Right lobe of liver (tissue), 6 donors: ENCODE measurements around the gene ADGRL3. TPM values are rescaled to one million over a fixed set of nuclear protein-coding genes. Genes with fewer than 3 reads are reported as not detected.

Experiments
- ATAC-seq, 4 donors: fragments of 200-7000 bp; cut with Tn5 transposase; one replicate each; pipeline ENCODE4 v1.9.1; 2020; ENCODE audit warnings: mild to moderate bottlenecking in 4 of 4, moderate library complexity in 4 of 4
- DNase-seq, 3 donors: peaks; one replicate each; pipeline ENCODE4 v3.0.0-alpha.2; 2020
- H3K27ac ChIP-seq, 3 donors: fragments of 200-600 bp; one replicate each; pipeline ENCODE4 v1.8.0; 2022
- H3K27me3 ChIP-seq, 2 donors: fragments of 200-600 bp; one replicate each; pipeline ENCODE4 v1.8.0; 2022
- H3K36me3 ChIP-seq, 4 donors: fragments of 200-600 bp; sonication (generic) in 1 of 4; one replicate each; pipeline versions ENCODE4 v1.5.1 to v1.8.0; 2017 to 2022; ENCODE audit warnings: control low read depth in 1 of 4
- H3K4me1 ChIP-seq, 4 donors: fragments of 200-600 bp; sonication (generic) in 1 of 4; one replicate each; pipeline versions ENCODE4 v1.5.1 to v1.8.0; 2017 to 2022; ENCODE audit warnings: control low read depth in 1 of 4
- H3K4me3 ChIP-seq, 3 donors: fragments of 200-600 bp; one replicate each; pipeline ENCODE4 v1.8.0; 2022
- H3K9me3 ChIP-seq, 4 donors: fragments of 200-600 bp; sonication (generic) in 1 of 4; one replicate each; pipeline versions ENCODE4 v1.5.1 to v1.8.0; 2017 to 2022; ENCODE audit warnings: control low read depth in 1 of 4
- POLR2A ChIP-seq: fragments of 450-650 bp; IDR thresholded peaks from one replicate; pipeline ENCODE4 v1.6.1; 2017; ENCODE audit warnings: antibody characterized with exemption, mild to moderate bottlenecking
- WGBS: methylation state at CpG from one replicate; pipeline ENCODE4 v1.1.6; 2018; ENCODE audit warnings: low coverage, low lambda C conversion rate; ENCODE audit not compliant: insufficient coverage; ENCODE audit errors: missing lambda C conversion rate; 5-methylcytosine and 5-hydroxymethylcytosine counted together
- intact Hi-C, 2 donors: fragments of 100-400 bp; cut with DNase I; formaldehyde crosslinking; loops; one replicate each; pipeline versions ENCODE4 v1.11.2 to v1.14.1; 2022
- total RNA-seq, 6 experiments: library from RNA; depleted of rRNA in 2 of 6; stranded (reverse); fragments of >200 nt in 2 of 6; fragmentation: NEBNext Ultra II Directional in 3 of 6; extraction: Animal tissue kit (Norgen Biotek cat#: 25700) in 3 of 6; gene quantifications; one replicate each; pipeline versions ENCODE4 v1.1.0 to v1.2.4, GENCODE V29; 2016 to 2023
- TF ChIP-seq, protein P1 (sequence below), 4 donors: fragments of 200-600 bp in 3 of 4; fragments of 450-650 bp in 1 of 4; IDR thresholded peaks; one replicate each; pipeline versions ENCODE4 v1.5.1 to v1.8.0; 2016 to 2022; ENCODE audit warnings: antibody characterized with exemption in 4 of 4, mild to moderate bottlenecking in 2 of 4
- donor health status: DM: no; HTN: yes; CAD: no.
- donor health status: DM: no; HTN: no; CAD: no.
- donor health status: DM: no; HTN: no; CAD: no.
- donor health status: DM: no; HTN: yes; CAD: no.
- donor health status: DM: no; HTN: yes; CAD: no.

The ADGRL3 gene
- total RNA-seq, 6 experiments from 2014 or later: 0.06 to 1.1 (median 0.35) TPM

DNA sequence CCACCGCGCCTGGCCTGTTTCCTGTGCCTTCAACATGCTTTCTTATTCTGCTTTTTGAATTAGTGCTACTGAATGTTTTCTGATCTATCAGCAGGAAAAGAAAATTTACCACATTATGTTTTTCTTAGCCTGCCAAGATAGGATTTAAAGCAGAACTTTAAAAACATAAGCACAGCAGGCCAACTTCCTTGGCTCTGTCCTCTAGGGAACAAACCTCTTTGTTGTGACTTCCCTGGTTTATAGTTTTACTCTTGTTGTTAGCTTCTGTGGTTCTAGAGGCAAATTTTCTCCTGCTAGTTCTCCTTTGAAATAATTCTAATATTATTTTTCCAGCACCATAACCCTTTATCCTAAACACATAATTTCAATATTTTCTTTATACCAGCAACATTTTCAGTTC, 605.1 kb downstream of the ADGRL3 start:
- no peaks in the 10 kb centered on the region for H3K9me3 ChIP-seq
- 65% methylated on average over 2 of the region's 2 CpGs for WGBS
- no peaks in the 10 kb centered on the region for H3K27me3 ChIP-seq
- no peak for TF ChIP-seq POLR2A
- TF ChIP-seq, protein P1, sequence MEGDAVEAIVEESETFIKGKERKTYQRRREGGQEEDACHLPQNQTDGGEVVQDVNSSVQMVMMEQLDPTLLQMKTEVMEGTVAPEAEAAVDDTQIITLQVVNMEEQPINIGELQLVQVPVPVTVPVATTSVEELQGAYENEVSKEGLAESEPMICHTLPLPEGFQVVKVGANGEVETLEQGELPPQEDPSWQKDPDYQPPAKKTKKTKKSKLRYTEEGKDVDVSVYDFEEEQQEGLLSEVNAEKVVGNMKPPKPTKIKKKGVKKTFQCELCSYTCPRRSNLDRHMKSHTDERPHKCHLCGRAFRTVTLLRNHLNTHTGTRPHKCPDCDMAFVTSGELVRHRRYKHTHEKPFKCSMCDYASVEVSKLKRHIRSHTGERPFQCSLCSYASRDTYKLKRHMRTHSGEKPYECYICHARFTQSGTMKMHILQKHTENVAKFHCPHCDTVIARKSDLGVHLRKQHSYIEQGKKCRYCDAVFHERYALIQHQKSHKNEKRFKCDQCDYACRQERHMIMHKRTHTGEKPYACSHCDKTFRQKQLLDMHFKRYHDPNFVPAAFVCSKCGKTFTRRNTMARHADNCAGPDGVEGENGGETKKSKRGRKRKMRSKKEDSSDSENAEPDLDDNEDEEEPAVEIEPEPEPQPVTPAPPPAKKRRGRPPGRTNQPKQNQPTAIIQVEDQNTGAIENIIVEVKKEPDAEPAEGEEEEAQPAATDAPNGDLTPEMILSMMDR (IDR thresholded peaks at IDR 0.05): no peak
- DNase-seq: no peak
- H3K4me1 ChIP-seq: peaks cover 0 to 5% (median 0%) of the 10 kb centered on the region in 4 donors
- no peak overlapping the region for H3K4me3 ChIP-seq
- no peaks in the 10 kb centered on the region for H3K36me3 ChIP-seq
- no peak for ATAC-seq
- H3K27ac ChIP-seq: no peak overlapping the region
- intact Hi-C loops: no loop called here

DNA sequence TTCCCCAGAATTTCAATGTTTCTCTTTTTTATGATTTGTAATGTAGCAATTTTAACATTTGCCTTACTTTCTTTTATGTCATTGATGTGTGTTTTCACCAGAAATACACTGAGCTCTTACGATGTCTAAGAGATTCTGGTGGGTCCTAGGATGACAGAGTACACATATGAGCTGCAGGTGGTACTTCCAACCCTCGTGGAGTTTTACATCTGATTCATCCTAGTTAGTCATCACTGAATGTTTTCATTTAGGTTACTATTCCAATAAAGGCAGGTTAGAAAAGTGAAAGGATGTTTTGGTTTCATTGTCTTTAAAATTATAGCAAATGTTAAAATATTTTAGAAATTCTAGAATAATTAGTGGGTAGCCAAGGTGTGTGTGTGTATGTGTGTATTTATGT, 605.9 kb downstream of the ADGRL3 start:
- TF ChIP-seq, protein P1 (IDR thresholded peaks at IDR 0.05): no peak
- TF ChIP-seq POLR2A: no peak
- Histone ChIP-seq H3K27me3 (no peaks in the 10 kb centered on the region), H3K36me3 (no peaks in the 10 kb centered on the region), H3K9me3 (no peaks in the 10 kb centered on the region), H3K4me1 (no peaks in the 10 kb centered on the region), H3K4me3 (no peak overlapping the region), H3K27ac (no peak overlapping the region)
- DNase-seq (no peak), ATAC-seq (no peak)
- WGBS: 62% methylated on average over 2 of the region's 2 CpGs
- intact Hi-C loops: no loop called here

DNA sequence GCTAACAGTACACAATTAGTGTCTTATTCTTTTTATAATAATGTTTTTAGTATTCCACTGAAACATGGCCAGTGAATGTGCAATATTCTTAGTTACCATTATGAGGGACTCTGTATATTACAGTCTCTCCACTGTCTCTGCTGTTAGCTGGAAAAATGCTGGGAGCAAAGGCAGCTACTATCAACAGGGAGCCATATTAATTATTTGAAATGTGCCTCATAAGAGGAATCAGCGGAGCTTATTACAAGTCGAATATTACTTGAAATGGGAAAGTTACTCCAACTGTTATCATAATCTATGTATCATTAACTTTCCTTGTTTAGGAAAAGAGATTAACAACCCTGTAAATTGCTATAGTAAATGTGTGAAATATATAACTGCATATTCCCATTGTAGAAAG, 612.0 kb downstream of the ADGRL3 start:
- Histone ChIP-seq H3K36me3 (no peaks in the 10 kb centered on the region), H3K9me3 (no peaks in the 10 kb centered on the region), H3K4me1 (no peaks in the 10 kb centered on the region), H3K27ac (no peak overlapping the region), H3K27me3 (no peaks in the 10 kb centered on the region), H3K4me3 (no peak overlapping the region)
- no peak for DNase-seq
- intact Hi-C loops: no loop called here
- TF ChIP-seq, protein P1 (IDR thresholded peaks at IDR 0.05): no peak
- no peak for TF ChIP-seq POLR2A
- no peak for ATAC-seq
- 45% methylated on average over 2 of the region's 2 CpGs for WGBS

DNA sequence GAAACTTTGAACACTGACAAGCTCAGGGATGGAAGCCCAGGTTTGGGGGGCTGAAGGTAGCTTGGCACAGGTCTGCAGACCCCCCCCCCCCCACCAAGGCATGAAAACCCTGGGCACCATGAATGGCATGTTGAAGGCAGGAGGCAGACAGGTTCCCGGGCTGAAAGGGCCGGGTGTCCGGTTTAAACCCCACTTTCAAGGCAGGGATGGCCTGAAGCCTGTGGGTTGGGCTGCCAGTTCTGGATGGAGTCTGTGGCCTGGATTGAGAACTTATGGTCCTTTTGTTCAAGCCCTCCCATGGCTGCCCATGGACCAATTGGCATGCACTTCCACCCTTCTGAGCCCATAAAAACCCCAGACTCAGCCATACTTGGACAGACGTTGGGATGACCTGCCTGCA, 616.9 kb downstream of the ADGRL3 start:
- Histone ChIP-seq H3K27ac (no peak overlapping the region), H3K36me3 (no peaks in the 10 kb centered on the region), H3K27me3 (no peaks in the 10 kb centered on the region), H3K9me3 (no peaks in the 10 kb centered on the region), H3K4me1 (no peaks in the 10 kb centered on the region), H3K4me3 (no peak overlapping the region)
- 50% methylated on average over 1 of the region's 4 CpGs for WGBS
- no peak for ATAC-seq
- intact Hi-C loops: no loop called here
- TF ChIP-seq POLR2A: no peak
- TF ChIP-seq, protein P1 (IDR thresholded peaks at IDR 0.05): no peak
- DNase-seq: no peak

DNA sequence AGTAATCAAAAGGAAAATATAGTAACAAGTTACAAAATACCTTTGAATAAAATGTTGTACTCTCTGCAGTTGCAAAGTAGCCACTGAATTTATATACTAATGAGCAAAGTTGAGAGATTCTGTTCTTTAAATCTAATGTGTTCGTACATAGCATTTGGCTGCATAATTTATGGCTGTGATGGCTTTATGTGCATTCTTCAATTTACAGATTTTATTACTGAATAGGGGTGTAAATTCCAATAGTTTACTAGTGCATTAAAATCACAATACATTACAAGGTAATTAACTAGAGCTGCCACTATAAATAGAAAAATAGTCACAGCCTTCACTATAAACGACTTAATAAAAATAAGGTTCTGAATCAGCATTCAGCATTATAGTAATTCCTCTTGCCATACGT, 620.0 kb downstream of the ADGRL3 start:
- TF ChIP-seq, protein P1 (IDR thresholded peaks at IDR 0.05): no peak
- no peak for TF ChIP-seq POLR2A
- no peaks in the 10 kb centered on the region for H3K27me3 ChIP-seq
- no peaks in the 10 kb centered on the region for H3K36me3 ChIP-seq
- no peak overlapping the region for H3K4me3 ChIP-seq
- intact Hi-C loops: no loop called here
- ATAC-seq (no peak), DNase-seq (no peak)
- 50% methylated on average over 3 of the region's 3 CpGs for WGBS
- H3K27ac ChIP-seq: no peak overlapping the region
- H3K9me3 ChIP-seq: no peaks in the 10 kb centered on the region
- H3K4me1 ChIP-seq: no peaks in the 10 kb centered on the region
